HCT116 (cell line): ENCODE results near the gene WWOX. TPM values are rescaled to one million over a fixed set of nuclear protein-coding genes. Genes with fewer than 3 reads are reported as not detected.

ENCODE experiments used
- ATAC-seq: fragments of 200-7000 bp; cut with Tn5 transposase; 2 replicates; pipeline ENCODE4 v1.9.1; 2020; ENCODE audit warnings: mild to moderate bottlenecking, moderate library complexity
- BruUV-seq: library from RNA; stranded (reverse); fragments of 400-500 nt; replicated peaks from 2 replicates; lab custom pipeline; 2021; lab: Mats Ljungman, UMichigan
- CTCF ChIA-PET: fragments of 300-600 bp; sonication (Branson Sonifier 250); formaldehyde crosslinking; loops from one replicate; lab custom pipeline; 2021; ENCODE audit warnings: antibody characterized with exemption; lab: Charles Lee
- POLR2A ChIA-PET: fragments of 300-600, 350-600 bp; sonication (Branson Sonifier 250); formaldehyde crosslinking; loops from one replicate; lab custom pipeline; 2021; ENCODE audit warnings: antibody characterized with exemption; lab: Charles Lee
- RAD21 ChIA-PET, 2 experiments: fragments of 300-600 bp; sonication (Branson Sonifier 250); formaldehyde crosslinking; loops; one replicate each; lab custom pipeline; 2023; ENCODE audit warnings: low total read pairs in 2 of 2; ENCODE audit not compliant: uncharacterized antibody in 2 of 2, unreplicated experiment in 2 of 2, low non-redundant PET in 1 of 2; lab: Charles Lee
- DNase-seq: peaks from one replicate; pipeline ENCODE4 v3.0.0-alpha.2; 2010; ENCODE audit warnings: low read depth, low spot score
- H2AFZ ChIP-seq: fragments of 200-600 bp; shearing (Covaris generic), sonication (generic); 2 replicates; pipeline ENCODE4 v1.6.1; 2017; ENCODE audit warnings: low read depth, mixed run types, mixed read lengths, antibody characterized with exemption, low read length; ENCODE audit not compliant: poor library complexity, severe bottlenecking
- H3K27ac ChIP-seq: 2 replicates; pipeline ENCODE4 v1.5.1; 2012; ENCODE audit warnings: low read depth, low read length
- H3K27me3 ChIP-seq: fragments of 200-600 bp; sonication (generic); 2 replicates; pipeline ENCODE4 v1.6.1; 2016; ENCODE audit warnings: mixed run types, low read length, mixed read lengths; ENCODE audit not compliant: insufficient read depth
- H3K36me3 ChIP-seq, 2 experiments: fragments of 200-500 bp in 1 of 2; fragments of 200-600 bp in 1 of 2; sonication (Bioruptor generic) in 1 of 2; sonication (generic) in 1 of 2; 2 replicates each; pipeline versions ENCODE4 v1.5.1 to v1.6.1; 2014 to 2016; ENCODE audit warnings: low read length in 2 of 2, inconsistent platforms in 1 of 2, mixed read lengths in 1 of 2, mixed run types in 1 of 2; ENCODE audit not compliant: insufficient read depth in 2 of 2, control insufficient read depth in 1 of 2
- H3K4me1 ChIP-seq, 2 experiments: fragments of 200-600 bp in 1 of 2; sonication (generic) in 1 of 2; 2 replicates each; pipeline versions ENCODE4 v1.5.1 to v1.6.1; 2012 to 2017; ENCODE audit warnings: low read length in 2 of 2, inconsistent platforms in 1 of 2, mild to moderate bottlenecking in 1 of 2, mixed read lengths in 1 of 2, mixed run types in 1 of 2, moderate library complexity in 1 of 2; ENCODE audit not compliant: insufficient read depth in 2 of 2, control insufficient read depth in 1 of 2
- H3K4me2 ChIP-seq: fragments of 200-600 bp; sonication (generic); 2 replicates; pipeline ENCODE4 v1.6.1; 2017; ENCODE audit warnings: mixed run types, low read length, mixed read lengths
- H3K4me3 ChIP-seq, 2 experiments: fragments of 200-600 bp in 1 of 2; sonication (generic) in 1 of 2; replicated peaks in 1 of 2; 2 replicates each; pipeline ENCODE4 v1.5.1; 2011 to 2016; ENCODE audit warnings: low read length in 2 of 2, control low read depth in 1 of 2, low read depth in 1 of 2, mild to moderate bottlenecking in 1 of 2, mixed read lengths in 1 of 2, mixed run types in 1 of 2
- H3K79me2 ChIP-seq: fragments of 200-600 bp; sonication (generic); 2 replicates; pipeline ENCODE4 v1.6.1; 2017; ENCODE audit warnings: mild to moderate bottlenecking, mixed run types, low read length, moderate library complexity, mixed read lengths; ENCODE audit not compliant: insufficient read depth
- H3K9ac ChIP-seq: fragments of 200-600 bp; sonication (generic); 2 replicates; pipeline ENCODE4 v1.6.1; 2016; ENCODE audit warnings: low read length, mixed read lengths
- H3K9me2 ChIP-seq: fragments of 200-600 bp; sonication (generic), shearing (Covaris generic); 2 replicates; pipeline ENCODE4 v1.6.1; 2017; ENCODE audit warnings: mixed run types, mild to moderate bottlenecking, moderate library complexity; ENCODE audit not compliant: insufficient read depth
- H3K9me3 ChIP-seq, 2 experiments: fragments of 200-500 bp in 1 of 2; fragments of 200-600 bp in 1 of 2; sonication (Bioruptor generic) in 1 of 2; sonication (generic) in 1 of 2; 2 replicates each; pipeline ENCODE4 v1.6.1; 2014 to 2017; ENCODE audit warnings: low read length in 2 of 2, mixed read lengths in 2 of 2, inconsistent platforms in 1 of 2, low read depth in 1 of 2, mild to moderate bottlenecking in 1 of 2, mixed run types in 1 of 2, moderate library complexity in 1 of 2; ENCODE audit not compliant: control insufficient read depth in 1 of 2, insufficient read depth in 1 of 2
- H4K20me1 ChIP-seq: fragments of 200-600 bp; sonication (generic), shearing (Covaris generic); 2 replicates; pipeline ENCODE4 v1.6.1; 2017; ENCODE audit warnings: mixed run types, mild to moderate bottlenecking, moderate library complexity; ENCODE audit not compliant: insufficient read depth
- ATF3 ChIP-seq: IDR thresholded peaks from 2 replicates; pipeline ENCODE4 v1.6.1; 2012
- CBX3 ChIP-seq: IDR thresholded peaks from 2 replicates; pipeline ENCODE4 v1.6.1; 2012; ENCODE audit warnings: low read depth
- CEBPB ChIP-seq: IDR thresholded peaks from 2 replicates; pipeline ENCODE4 v1.6.1; 2012; ENCODE audit warnings: low read depth
- CTCF ChIP-seq, 3 experiments: fragments of 200-600 bp in 1 of 3; sonication (generic) in 1 of 3; IDR thresholded peaks in 2 of 3; conservative IDR thresholded peaks in 1 of 3; 2 replicates each; pipeline ENCODE4 v1.5.1; 2012 to 2017; ENCODE audit warnings: low read depth in 2 of 3, low read length in 2 of 3, antibody characterized with exemption in 1 of 3, borderline replicate concordance in 1 of 3, control low read depth in 1 of 3, mild to moderate bottlenecking in 1 of 3, mixed read lengths in 1 of 3, mixed run types in 1 of 3, moderate library complexity in 1 of 3; ENCODE audit not compliant: insufficient read depth in 1 of 3
- EGR1 ChIP-seq: IDR thresholded peaks from 2 replicates; pipeline ENCODE4 v1.6.1; 2012; ENCODE audit warnings: low read depth
- ELF1 ChIP-seq: IDR thresholded peaks from 2 replicates; pipeline ENCODE4 v1.6.1; 2012; ENCODE audit warnings: low read depth, borderline replicate concordance
- EZH2 ChIP-seq: fragments of 200-600 bp; sonication (generic); IDR thresholded peaks from 2 replicates; pipeline ENCODE4 v1.6.1; 2017; ENCODE audit warnings: antibody characterized with exemption, mixed run types
- EZH2phosphoT487 ChIP-seq: fragments of 200-600 bp; IDR thresholded peaks from 2 replicates; pipeline ENCODE4 v1.6.1; 2018; ENCODE audit warnings: antibody characterized with exemption, borderline replicate concordance
- FOSL1 ChIP-seq: IDR thresholded peaks from 2 replicates; pipeline ENCODE4 v1.6.1; 2012; ENCODE audit warnings: low read depth
- MAX ChIP-seq: IDR thresholded peaks from 2 replicates; pipeline ENCODE4 v1.6.1; 2012
- SIN3A ChIP-seq: IDR thresholded peaks from 2 replicates; pipeline ENCODE4 v1.6.1; 2012; ENCODE audit warnings: low read depth
- SP1 ChIP-seq: IDR thresholded peaks from 2 replicates; pipeline ENCODE4 v1.6.1; 2012; ENCODE audit warnings: low read depth
- SRF ChIP-seq: IDR thresholded peaks from 2 replicates; pipeline ENCODE4 v1.6.1; 2012; ENCODE audit warnings: low read depth
- TCF7L2 ChIP-seq: IDR thresholded peaks from 2 replicates; pipeline ENCODE4 v1.7.0; 2011; ENCODE audit warnings: borderline replicate concordance, inconsistent platforms; ENCODE audit not compliant: insufficient read depth, insufficient read length; ENCODE audit errors: extremely low read depth
- intact Hi-C: fragments of 100-400 bp; cut with micrococcal nuclease; formaldehyde crosslinking; loops from 2 replicates; pipeline ENCODE4 v1.10.0; 2022
- total RNA-seq: library from RNA; stranded (reverse); gene quantifications from one replicate; pipeline ENCODE4 v1.2.1, GENCODE V29; 2021; ENCODE audit not compliant: unreplicated experiment

WWOX gene
- total RNA-seq, 1 experiment from 2014 or later: 13.7 TPM

- DNase-seq: no peak
- Histone ChIP-seq H3K9ac (no peak overlapping the region), H3K27me3 (no peaks in the 10 kb centered on the region), H4K20me1 (no peaks in the 10 kb centered on the region), H3K27ac (no peak overlapping the region), H3K4me2 (no peak overlapping the region), H3K9me2 (no peaks in the 10 kb centered on the region), H3K4me1 (no peaks in the 10 kb centered on the region), H3K79me2 (no peaks in the 10 kb centered on the region), H2AFZ (no peak overlapping the region), H3K9me3 (peaks cover 18 to 21% of the 10 kb centered on the region in 2 experiments; a peak in 2 of 4 replicates), H3K4me3 (no peak overlapping the region), H3K36me3 (no peaks in the 10 kb centered on the region)
- no TSS peak for BruUV-seq
- CTCF ChIA-PET: no interaction called here
- RAD21 ChIA-PET: no interaction called here
- ATAC-seq: no peak
- intact Hi-C loops: no loop called here
- POLR2A ChIA-PET: no interaction called here
- no peak for TF ChIP-seq ATF3
- no peak for TF ChIP-seq FOSL1
- no peak for TF ChIP-seq EGR1
- no peak for TF ChIP-seq SRF
- TF ChIP-seq TCF7L2: no peak
- TF ChIP-seq ELF1: no peak
- no peak for TF ChIP-seq CEBPB
- no peak for TF ChIP-seq CTCF (IDR thresholded peaks at IDR 0.05 in 2 of 3, conservative IDR thresholded peaks at IDR 0.05 in 1 of 3; ENCODE audit: borderline replicate concordance in 1 of 3, insufficient read depth in 1 of 3, low read depth in 2 of 3, low read length in 2 of 3)
- TF ChIP-seq SIN3A: no peak
- TF ChIP-seq SP1: no peak
- TF ChIP-seq CBX3: no peak
- no peak for TF ChIP-seq EZH2phosphoT487
- no peak for TF ChIP-seq MAX
- no peak for TF ChIP-seq EZH2
These were observed 1076.0 kb downstream of the WWOX start for GRCh38 chr16:79175286-79176057.
